Measurements from ENCODE around the gene LRRFIP2. TPM values are rescaled to one million over a fixed set of nuclear protein-coding genes. Genes with fewer than 3 reads are reported as not detected.
A peak's percentile ranks its signal among the peaks of the same experiment; 100 is the strongest.

LRRFIP2 gene
- total RNA-seq, 4 donors from 2014 or later = 152 to 166 (median 152) TPM

GRCh38 chr3:37040231-37040630 lies 134.2 kb downstream of the LRRFIP2 start:
- Histone ChIP-seq H3K4me3 (no peak overlapping the region), H3K27ac (no peak overlapping the region), H3K9me3 (no peaks in the 10 kb centered on the region), H3K27me3 (no peaks in the 10 kb centered on the region), H3K36me3 (peaks cover 0 to 40% (median 0%) of the 10 kb centered on the region in 3 donors), H3K4me1 (no peaks in the 10 kb centered on the region)
- TF ChIP-seq POLR2A (IDR thresholded peaks at IDR 0.05) (no peak), CTCF (IDR thresholded peaks at IDR 0.05) (no peak)
- no peak for DNase-seq

DNA sequence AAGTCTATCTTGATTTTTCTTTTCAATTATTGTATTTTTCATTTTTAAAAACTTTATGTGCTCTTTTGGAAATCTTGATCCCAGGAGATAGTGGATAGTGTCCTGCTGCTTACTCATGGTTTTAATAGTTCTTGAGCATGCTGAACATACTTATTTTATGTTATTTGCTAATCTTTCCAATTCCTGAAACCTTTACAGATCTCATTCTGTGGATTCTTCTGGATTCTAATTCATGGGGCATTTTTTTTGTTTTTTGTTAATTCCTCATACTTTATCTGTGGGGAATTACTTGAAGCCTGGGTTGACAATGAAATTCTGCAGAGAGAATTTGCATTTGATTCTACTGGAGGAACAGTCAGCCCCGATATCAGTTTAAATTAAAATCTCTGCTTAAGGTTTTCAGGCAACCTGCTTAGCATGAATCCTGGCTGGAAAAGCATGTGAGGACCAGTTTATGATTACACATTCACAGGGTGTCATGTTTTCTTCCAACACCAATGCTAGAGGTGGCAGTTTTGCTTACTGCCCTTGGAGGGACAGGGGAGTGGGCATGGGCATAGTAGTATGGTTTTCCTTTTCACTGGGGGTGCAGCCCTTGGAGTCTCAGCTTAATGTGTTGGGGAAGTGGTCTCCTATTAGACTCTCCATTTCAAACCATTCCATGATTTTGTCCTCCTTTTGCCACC lies 135.1 kb downstream of the LRRFIP2 start:
- Histone ChIP-seq H3K4me3 (no peak overlapping the region), H3K9me3 (no peaks in the 10 kb centered on the region), H3K4me1 (no peaks in the 10 kb centered on the region), H3K27ac (no peak overlapping the region), H3K27me3 (no peaks in the 10 kb centered on the region), H3K36me3 (peaks cover 0 to 41% (median 0%) of the 10 kb centered on the region in 3 donors)
- DNase-seq = no peak
- TF ChIP-seq CTCF (IDR thresholded peaks at IDR 0.05) (no peak), POLR2A (IDR thresholded peaks at IDR 0.05) (no peak)

DNA sequence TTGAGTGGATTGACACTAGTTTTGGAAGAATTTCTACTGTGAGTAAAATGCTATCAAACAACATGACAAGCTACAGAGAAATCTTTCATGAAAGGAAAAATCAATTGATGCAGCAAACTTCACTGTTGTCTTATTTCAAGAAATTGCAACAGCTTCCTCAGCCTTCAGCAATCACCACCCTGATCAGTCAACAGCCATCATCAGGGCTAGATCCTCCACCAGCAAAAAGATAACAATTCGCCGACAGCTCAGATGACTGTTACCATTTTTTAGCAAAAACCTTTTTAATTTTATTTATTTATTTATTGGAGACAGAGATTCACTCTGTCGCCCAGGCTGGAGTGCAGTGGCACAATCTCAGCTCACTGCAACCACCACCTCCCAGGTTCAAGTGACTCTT lies 137.0 kb downstream of the LRRFIP2 start:
- no peak for DNase-seq
- Histone ChIP-seq H3K4me3 (no peak overlapping the region), H3K27me3 (no peaks in the 10 kb centered on the region), H3K27ac (no peak overlapping the region), H3K36me3 (peaks cover 0 to 40% (median 0%) of the 10 kb centered on the region in 3 donors), H3K4me1 (no peaks in the 10 kb centered on the region), H3K9me3 (no peaks in the 10 kb centered on the region)
- TF ChIP-seq POLR2A (IDR thresholded peaks at IDR 0.05) (no peak), CTCF (IDR thresholded peaks at IDR 0.05) (no peak)

- Histone ChIP-seq H3K9me3 (no peaks in the 10 kb centered on the region), H3K27me3 (no peaks in the 10 kb centered on the region), H3K27ac (peak overlapping the region in 1 of 4 donors; percentile 15), H3K4me3 (no peak overlapping the region), H3K36me3 (peaks cover 0 to 36% (median 0%) of the 10 kb centered on the region in 3 donors), H3K4me1 (no peaks in the 10 kb centered on the region)
- no peak for DNase-seq
- TF ChIP-seq POLR2A (IDR thresholded peaks at IDR 0.05) (no peak), CTCF (IDR thresholded peaks at IDR 0.05) (no peak)
Observed at GRCh38 chr3:37032961-37033360, 141.4 kb downstream of the LRRFIP2 start.

GRCh38 chr3:37031096-37031682 lies 143.2 kb downstream of the LRRFIP2 start:
- no peak for DNase-seq

More at GRCh38 chr3:37031096-37031682, 143.2 kb downstream of the LRRFIP2 start:
- no peaks in the 10 kb centered on the region for H3K27me3 ChIP-seq
- H3K4me3 ChIP-seq = no peak overlapping the region
- H3K9me3 ChIP-seq = no peaks in the 10 kb centered on the region
- peak overlapping the region in 1 of 4 donors; percentile 27 for H3K27ac ChIP-seq
- TF ChIP-seq CTCF (IDR thresholded peaks at IDR 0.05) (no peak), POLR2A (IDR thresholded peaks at IDR 0.05) (no peak)
- H3K4me1 ChIP-seq = no peaks in the 10 kb centered on the region
- H3K36me3 ChIP-seq = peaks cover 0 to 48% (median 0%) of the 10 kb centered on the region in 3 donors
